CD14-positive monocyte (primary cell): Measurements from ENCODE around the gene PRF1. TPM values are rescaled to one million over a fixed set of nuclear protein-coding genes. Genes with fewer than 3 reads are reported as not detected.

Source experiments
- DNase-seq, 3 donors: peaks; one replicate each; pipeline ENCODE4 v3.0.0-alpha.2; 2011 to 2022
- H2AFZ ChIP-seq: 2 replicates; pipeline ENCODE4 v1.6.0; 2012; ENCODE audit warnings: mild to moderate bottlenecking, low read depth, low read length, inconsistent platforms; ENCODE audit not compliant: insufficient read depth, poor library complexity, severe bottlenecking
- H3K27ac ChIP-seq, 2 donors: 1 replicate in 1 of 2; 2 replicates in 1 of 2; pipeline ENCODE4 v1.5.1; 2012 to 2013; ENCODE audit warnings: low read length in 2 of 2, control low read depth in 1 of 2, inconsistent platforms in 1 of 2, low read depth in 1 of 2, mild to moderate bottlenecking in 1 of 2
- H3K27me3 ChIP-seq, 2 donors: one replicate each; pipeline versions ENCODE4 v1.6.0 to v1.6.1; 2011 to 2013; ENCODE audit warnings: low read length in 2 of 2; ENCODE audit not compliant: control insufficient read depth in 2 of 2, insufficient read depth in 2 of 2
- H3K36me3 ChIP-seq, 2 donors: replicated peaks in 1 of 2; 1 replicate in 1 of 2; 2 replicates in 1 of 2; pipeline versions ENCODE4 v1.5.1 to v1.6.1; 2012 to 2013; ENCODE audit warnings: low read length in 2 of 2, control low read depth in 1 of 2, inconsistent platforms in 1 of 2, mild to moderate bottlenecking in 1 of 2; ENCODE audit not compliant: insufficient read depth in 2 of 2, control insufficient read depth in 1 of 2
- H3K4me1 ChIP-seq, 2 donors: 1 replicate in 1 of 2; 2 replicates in 1 of 2; pipeline versions ENCODE4 v1.5.1 to v1.6.1; 2012 to 2013; ENCODE audit warnings: low read length in 2 of 2, control low read depth in 1 of 2, inconsistent platforms in 1 of 2, mild to moderate bottlenecking in 1 of 2, moderate library complexity in 1 of 2; ENCODE audit not compliant: insufficient read depth in 2 of 2, control insufficient read depth in 1 of 2
- H3K4me2 ChIP-seq: replicated peaks from 2 replicates; pipeline ENCODE3; 2012; ENCODE audit warnings: low read length, moderate library complexity, mild to moderate bottlenecking; ENCODE audit not compliant: poor library complexity, severe bottlenecking; ENCODE audit errors: extremely low read depth
- H3K4me3 ChIP-seq, 3 experiments: fragments of 200-600 bp in 1 of 3; sonication (generic) in 1 of 3; replicated peaks in 1 of 3; 1 replicate in 2 of 3; 2 replicates in 1 of 3; pipeline ENCODE4 v1.5.1; 2011 to 2013; ENCODE audit warnings: low read length in 3 of 3, mild to moderate bottlenecking in 3 of 3, control low read depth in 2 of 3, low read depth in 2 of 3, inconsistent platforms in 1 of 3, moderate library complexity in 1 of 3
- H3K79me2 ChIP-seq: 2 replicates; pipeline ENCODE4 v1.6.0; 2012; ENCODE audit warnings: mild to moderate bottlenecking, control low read depth, inconsistent platforms, low read length, moderate library complexity; ENCODE audit not compliant: insufficient read depth
- H3K9ac ChIP-seq: 2 replicates; pipeline ENCODE4 v1.6.0; 2017; ENCODE audit warnings: low read length, mild to moderate bottlenecking; ENCODE audit not compliant: insufficient read depth, poor library complexity, severe bottlenecking
- H3K9me3 ChIP-seq, 2 donors: replicated peaks in 1 of 2; 1 replicate in 1 of 2; 2 replicates in 1 of 2; pipeline versions ENCODE4 v1.5.1 to v1.6.1; 2012 to 2013; ENCODE audit warnings: low read length in 2 of 2, control low read depth in 1 of 2; ENCODE audit not compliant: control insufficient read depth in 1 of 2, insufficient read depth in 1 of 2
- H4K20me1 ChIP-seq: 2 replicates; pipeline ENCODE4 v1.6.0; 2012; ENCODE audit warnings: mild to moderate bottlenecking, low read length, control low read depth, moderate library complexity; ENCODE audit not compliant: insufficient read depth
- H3K27ac Mint-ChIP-seq, 7 donors: one replicate each; pipeline ENCODE4 v1.8.0; 2020; ENCODE audit warnings: mild to moderate bottlenecking in 7 of 7, mixed read lengths in 7 of 7, moderate library complexity in 6 of 7, inconsistent platforms in 2 of 7
- H3K27me3 Mint-ChIP-seq, 3 donors: one replicate each; pipeline ENCODE4 v1.8.0; 2021 to 2022; ENCODE audit warnings: low read depth in 3 of 3, mild to moderate bottlenecking in 3 of 3, mixed read lengths in 3 of 3, moderate library complexity in 3 of 3, inconsistent platforms in 1 of 3
- H3K36me3 Mint-ChIP-seq, 2 donors: one replicate each; pipeline ENCODE4 v1.8.0; 2020; ENCODE audit warnings: mixed read lengths in 2 of 2, inconsistent platforms in 1 of 2, mild to moderate bottlenecking in 1 of 2
- H3K4me1 Mint-ChIP-seq: one replicate; pipeline ENCODE4 v1.8.0; 2020; ENCODE audit warnings: mild to moderate bottlenecking, mixed read lengths
- H3K4me3 Mint-ChIP-seq, 2 donors: one replicate each; pipeline ENCODE4 v1.8.0; 2020; ENCODE audit warnings: mild to moderate bottlenecking in 2 of 2, mixed read lengths in 2 of 2, moderate library complexity in 1 of 2
- H3K9me3 Mint-ChIP-seq, 7 donors: one replicate each; pipeline ENCODE4 v1.8.0; 2020 to 2022; ENCODE audit warnings: mixed read lengths in 7 of 7, mild to moderate bottlenecking in 6 of 7, moderate library complexity in 6 of 7, inconsistent platforms in 2 of 7
- CTCF ChIP-seq: fragments of 200-600 bp; IDR thresholded peaks from one replicate; pipeline ENCODE4 v1.8.0; 2022; ENCODE audit warnings: antibody characterized with exemption, mild to moderate bottlenecking
- WGBS: methylation state at CpG from one replicate; pipeline ENCODE4 v1.1.5; 2013; ENCODE audit warnings: missing lambda C conversion rate; ENCODE audit not compliant: insufficient coverage; 5-methylcytosine and 5-hydroxymethylcytosine counted together
- intact Hi-C, 2 donors: fragments of 100-400 bp; cut with micrococcal nuclease; formaldehyde crosslinking; loops; one replicate each; pipeline versions ENCODE4 v1.15.0 to v1.15.1; 2023
- polyA plus RNA-seq, 3 donors: library from polyadenylated mRNA; depleted of rRNA in 1 of 3; unstranded in 2 of 3; stranded (reverse) in 1 of 3; fragments of 300-500 nt in 2 of 3; fragments of >200 nt in 1 of 3; fragmentation: Illumina TruSeq in 2 of 3; gene quantifications; 1 replicate in 2 of 3; 2 replicates in 1 of 3; pipeline ENCODE4 v1.2.3, GENCODE V29; 2012 to 2021

PRF1 gene
- polyA plus RNA-seq, 3 donors: 0.09 to 2.7 (median 2.4) TPM

- H3K27ac ChIP-seq: no peak overlapping the region
- H3K4me1 ChIP-seq: no peaks in the 10 kb centered on the region
- intact Hi-C loops: no loop called here
- no peak overlapping the region for H3K9ac ChIP-seq
- no peak overlapping the region for H3K4me3 Mint-ChIP-seq
- no peaks in the 10 kb centered on the region for H3K27me3 ChIP-seq
- no peak for TF ChIP-seq CTCF
- no peaks in the 10 kb centered on the region for H3K4me1 Mint-ChIP-seq
- peaks cover 0 to 2% (median 2%) of the 10 kb centered on the region in 3 donors for H3K27me3 Mint-ChIP-seq
- peak in 1 of 3 donors; percentile 14 for DNase-seq
- no peaks in the 10 kb centered on the region for H3K79me2 ChIP-seq
- H3K36me3 ChIP-seq: no peaks in the 10 kb centered on the region
- no peak overlapping the region for H3K4me2 ChIP-seq
- no peaks in the 10 kb centered on the region for H3K9me3 ChIP-seq
- no peak overlapping the region for H3K27ac Mint-ChIP-seq
- WGBS: no CpG with 5 or more reads among the region's 2 CpGs
- no peak overlapping the region for H2AFZ ChIP-seq
- H3K36me3 Mint-ChIP-seq: no peaks in the 10 kb centered on the region
- H3K4me3 ChIP-seq: no peak overlapping the region
- peaks cover 0 to 3% (median 0%) of the 10 kb centered on the region in 7 donors for H3K9me3 Mint-ChIP-seq
- no peaks in the 10 kb centered on the region for H4K20me1 ChIP-seq
Observed at GRCh38 chr10:70605161-70605560, 2.6 kb upstream of the PRF1 start.

- WGBS: no CpG with 5 or more reads among the region's 4 CpGs
- Mint-ChIP-seq H3K9me3 (peaks cover 0 to 3% (median 0%) of the 10 kb centered on the region in 7 donors), H3K4me3 (no peak overlapping the region), H3K4me1 (no peaks in the 10 kb centered on the region), H3K27me3 (peaks cover 0 to 2% (median 2%) of the 10 kb centered on the region in 3 donors), H3K36me3 (no peaks in the 10 kb centered on the region), H3K27ac (no peak overlapping the region)
- Histone ChIP-seq H3K9me3 (no peaks in the 10 kb centered on the region), H3K27ac (no peak overlapping the region), H3K4me3 (no peak overlapping the region), H3K36me3 (no peaks in the 10 kb centered on the region), H3K4me2 (no peak overlapping the region), H3K27me3 (no peaks in the 10 kb centered on the region), H3K4me1 (no peaks in the 10 kb centered on the region), H3K9ac (no peak overlapping the region), H2AFZ (no peak overlapping the region), H3K79me2 (no peaks in the 10 kb centered on the region), H4K20me1 (no peaks in the 10 kb centered on the region)
- no peak for TF ChIP-seq CTCF
- no peak for DNase-seq
- intact Hi-C loops: no loop called here
Observed at GRCh38 chr10:70604106-70604505, 1.6 kb upstream of the PRF1 start.
